Measurements from ENCODE around the gene RPP14.

- TF ChIP-seq EZH2phosphoT487 (IDR thresholded peaks at IDR 0.05; ENCODE audit: unreplicated experiment) (no peak), REST (IDR thresholded peaks at IDR 0.05; ENCODE audit: unreplicated experiment) (no peak), EZH2 (IDR thresholded peaks at IDR 0.05; ENCODE audit: low read depth, unreplicated experiment) (no peak), ZNF462 (CRISPR knock-in tag; IDR thresholded peaks at IDR 0.05) (no peak), CREB1 (CRISPR knock-in tag; IDR thresholded peaks at IDR 0.05; ENCODE audit: low read depth) (no peak), JUNB (IDR thresholded peaks at IDR 0.05; ENCODE audit: unreplicated experiment) (no peak), POLR2AphosphoS5 (IDR thresholded peaks at IDR 0.05; ENCODE audit: low read depth) (no peak)
- TF ChIP-seq, protein P1, sequence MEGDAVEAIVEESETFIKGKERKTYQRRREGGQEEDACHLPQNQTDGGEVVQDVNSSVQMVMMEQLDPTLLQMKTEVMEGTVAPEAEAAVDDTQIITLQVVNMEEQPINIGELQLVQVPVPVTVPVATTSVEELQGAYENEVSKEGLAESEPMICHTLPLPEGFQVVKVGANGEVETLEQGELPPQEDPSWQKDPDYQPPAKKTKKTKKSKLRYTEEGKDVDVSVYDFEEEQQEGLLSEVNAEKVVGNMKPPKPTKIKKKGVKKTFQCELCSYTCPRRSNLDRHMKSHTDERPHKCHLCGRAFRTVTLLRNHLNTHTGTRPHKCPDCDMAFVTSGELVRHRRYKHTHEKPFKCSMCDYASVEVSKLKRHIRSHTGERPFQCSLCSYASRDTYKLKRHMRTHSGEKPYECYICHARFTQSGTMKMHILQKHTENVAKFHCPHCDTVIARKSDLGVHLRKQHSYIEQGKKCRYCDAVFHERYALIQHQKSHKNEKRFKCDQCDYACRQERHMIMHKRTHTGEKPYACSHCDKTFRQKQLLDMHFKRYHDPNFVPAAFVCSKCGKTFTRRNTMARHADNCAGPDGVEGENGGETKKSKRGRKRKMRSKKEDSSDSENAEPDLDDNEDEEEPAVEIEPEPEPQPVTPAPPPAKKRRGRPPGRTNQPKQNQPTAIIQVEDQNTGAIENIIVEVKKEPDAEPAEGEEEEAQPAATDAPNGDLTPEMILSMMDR (conservative IDR thresholded peaks at IDR 0.05; ENCODE audit: low read depth in 2 of 2): no peak
Observed at GRCh38 chr3:58331593-58332152, 25.6 kb downstream of the RPP14 start.

All from GM23338 (cell line).